A549 treated with RU486 at 1 μM for 4 hours (cell line): ENCODE results near the gene GGACT. TPM values are rescaled to one million over a fixed set of nuclear protein-coding genes. Genes with fewer than 3 reads are reported as not detected.

ENCODE experiments used
- total RNA-seq: library from RNA; stranded (reverse); fragments of 200-300 nt; extraction: Qiagen RNA extraction; gene quantifications from 5 replicates; pipeline ENCODE4 v1.2.3, GENCODE V29; 2022; ENCODE audit warnings: low read depth

GGACT gene
- 4.1 to 5.7 TPM (median 4.2 TPM) in 5 replicates for total RNA-seq

GRCh38 chr13:100588331-100589177, at the start of gene GGACT:
TSS of gene GGACT (minus strand) at chr13:100588789. CDS start at chr13:100532591, 56,198 bp downstream.

Other genes with a start within 250 kb of the GGACT start
- gene TMTC4, start 86.0 kb upstream of the GGACT start, total RNA-seq, result 9.2 to 12.5 TPM (median 9.6 TPM) in 5 replicates